Nucleus accumbens (tissue), 56 donors: ENCODE measurements around the gene CCDC27.

ENCODE experiments used
- DNase-seq, 56 donors: peaks; one replicate each; lab custom pipeline; 2025; lab: John Stamatoyannopoulos, UW

The CCDC27 gene

DNA sequence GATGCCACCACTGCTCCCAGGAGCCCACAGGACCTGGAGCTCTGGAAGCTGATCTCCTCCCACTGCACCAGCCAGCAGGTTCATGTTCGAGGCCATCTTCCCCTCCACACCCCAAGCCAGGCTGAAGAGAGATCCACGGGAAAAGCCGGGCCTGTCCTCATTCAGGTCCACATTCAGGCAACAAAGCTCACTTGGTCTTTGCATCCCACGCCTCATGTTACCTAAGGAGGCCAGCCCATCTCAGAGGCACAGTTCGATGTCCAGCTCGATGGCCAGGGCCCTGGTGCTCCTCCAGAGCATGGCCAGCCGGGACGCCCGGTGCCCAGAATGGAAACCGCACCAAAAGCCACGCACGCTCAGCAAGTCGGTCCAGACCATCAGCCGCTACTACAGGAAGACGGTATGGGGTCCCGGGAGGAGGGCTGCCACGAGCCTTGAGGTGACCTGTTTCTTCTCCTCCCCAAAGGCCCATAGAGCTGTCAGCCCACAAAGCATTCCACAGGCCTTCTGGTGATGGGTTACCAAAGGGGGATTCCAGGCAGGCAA, at the start of gene CCDC27:
Gene CCDC27 (plus strand): TSS at position 51 of the 546 bp plus-strand sequence. CDS start 32 bp downstream, at position 83.
- DNase-seq, result no peak

DNA sequence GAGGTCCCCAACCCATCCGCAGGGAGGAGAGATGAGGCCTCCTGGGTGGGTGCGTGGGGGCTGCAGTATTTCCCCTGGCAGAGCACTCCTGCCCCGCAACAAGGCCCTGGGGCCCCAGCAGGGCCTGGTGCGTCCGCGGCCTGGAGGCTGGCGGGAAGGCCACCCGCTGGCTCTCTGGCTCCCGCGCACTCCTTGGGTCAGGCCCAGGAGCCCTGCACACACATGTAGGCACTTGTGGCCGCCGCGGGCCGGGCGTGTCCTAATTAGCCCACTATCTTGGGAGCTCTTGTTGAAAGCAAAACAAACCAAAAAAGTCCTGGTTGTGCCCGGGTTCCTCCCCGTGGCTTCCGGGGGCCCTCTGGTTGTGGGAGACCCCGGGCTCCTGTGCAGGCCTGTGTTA, 49.7 kb upstream of the CCDC27 start:
- no peak for DNase-seq

DNA sequence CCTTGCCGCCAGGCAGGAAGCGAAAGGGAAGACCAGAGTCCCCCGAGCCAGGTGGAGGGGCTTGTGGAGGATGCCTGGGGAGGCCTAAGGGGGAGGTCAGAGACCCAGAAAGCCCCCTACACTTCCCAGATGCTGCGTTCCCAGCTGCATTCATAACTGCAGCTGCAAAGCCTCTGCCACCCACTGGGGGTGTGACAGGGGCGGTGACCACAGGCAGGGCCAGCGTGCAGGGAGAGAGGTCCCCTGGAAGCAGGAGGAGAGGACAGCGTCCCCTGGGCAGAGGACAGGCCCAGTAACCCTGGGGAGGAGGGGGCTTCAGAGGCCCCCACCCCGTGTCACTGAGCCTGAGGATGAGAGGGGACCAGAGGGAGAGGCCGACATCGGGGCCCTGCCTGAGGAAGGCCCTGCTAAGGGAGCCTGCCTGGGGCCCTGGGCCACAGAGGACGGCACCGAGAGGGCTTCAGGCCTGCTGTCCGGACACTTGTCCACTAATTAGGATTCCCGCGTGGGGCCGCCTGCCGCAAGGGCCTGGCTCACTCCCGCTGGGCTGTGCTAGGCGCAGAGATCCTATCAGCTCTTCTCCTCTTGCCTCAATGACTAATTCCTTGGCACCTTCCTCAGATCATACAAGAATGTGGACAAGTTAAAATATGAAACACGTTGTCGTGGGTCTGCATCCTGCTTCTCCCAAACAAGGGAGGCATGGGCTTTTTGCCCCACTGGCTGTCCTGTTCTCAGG, 49.1 kb upstream of the CCDC27 start:
- DNase-seq, result no peak

DNA sequence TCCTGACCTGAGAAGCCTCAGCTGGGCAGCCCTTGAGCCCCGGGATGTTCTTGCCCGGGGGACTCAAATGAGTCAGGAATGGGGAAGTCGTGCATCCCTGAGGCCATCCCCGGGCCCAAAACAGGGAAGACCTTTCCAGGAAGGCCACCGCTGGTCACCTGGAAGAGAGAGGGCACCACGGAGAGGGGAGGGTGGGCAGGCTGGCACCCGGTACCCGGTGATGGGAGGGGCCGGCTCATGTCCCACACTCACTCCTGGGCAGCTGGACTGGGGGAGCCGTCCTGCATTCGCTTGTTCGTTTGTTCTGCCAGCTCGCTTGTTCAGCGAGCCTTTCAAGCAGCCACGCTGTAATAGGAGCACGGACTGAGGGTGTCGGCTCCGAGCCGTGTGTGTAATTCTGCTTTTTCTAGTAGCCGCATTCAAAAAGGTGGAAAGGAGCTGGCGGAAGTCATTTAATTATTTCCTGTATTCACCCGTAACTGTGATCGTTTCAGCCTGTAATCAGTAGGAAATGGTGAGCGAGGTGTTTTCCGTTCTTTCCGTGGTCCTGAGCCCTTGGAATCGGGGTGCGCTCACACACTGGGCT, 48.4 kb upstream of the CCDC27 start:
- no peak for DNase-seq

DNA sequence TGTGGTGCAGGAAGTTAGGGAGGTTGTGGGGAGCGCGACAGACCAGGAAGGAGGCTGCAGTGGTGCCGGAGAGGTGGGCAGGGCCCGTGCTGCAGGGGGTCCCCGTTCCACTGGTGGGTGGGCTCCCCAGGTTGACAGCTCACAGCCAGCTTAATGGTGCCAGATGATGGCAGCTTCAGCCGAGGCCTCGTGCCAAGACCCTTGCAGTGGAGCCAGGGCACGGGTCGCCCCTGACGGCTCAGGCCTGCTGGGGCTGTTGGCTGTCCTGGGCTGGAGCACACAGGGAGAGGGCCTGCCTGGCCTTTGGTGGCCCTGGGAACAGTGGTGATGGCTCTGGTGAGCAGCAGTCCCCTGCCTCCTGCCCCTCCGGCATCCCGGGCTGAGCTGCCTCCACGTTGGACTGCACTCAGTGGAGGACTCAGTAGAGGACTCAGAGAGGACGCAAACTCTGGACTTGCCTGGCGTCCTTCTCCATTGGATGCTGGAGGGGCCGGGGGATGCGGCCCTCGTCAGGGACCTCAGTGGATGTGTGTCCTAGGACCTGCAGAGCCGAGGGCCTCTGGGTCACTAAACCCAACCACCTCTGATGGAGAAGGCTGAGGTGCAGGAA, 46.8 kb upstream of the CCDC27 start:
- DNase-seq, result no peak

DNA sequence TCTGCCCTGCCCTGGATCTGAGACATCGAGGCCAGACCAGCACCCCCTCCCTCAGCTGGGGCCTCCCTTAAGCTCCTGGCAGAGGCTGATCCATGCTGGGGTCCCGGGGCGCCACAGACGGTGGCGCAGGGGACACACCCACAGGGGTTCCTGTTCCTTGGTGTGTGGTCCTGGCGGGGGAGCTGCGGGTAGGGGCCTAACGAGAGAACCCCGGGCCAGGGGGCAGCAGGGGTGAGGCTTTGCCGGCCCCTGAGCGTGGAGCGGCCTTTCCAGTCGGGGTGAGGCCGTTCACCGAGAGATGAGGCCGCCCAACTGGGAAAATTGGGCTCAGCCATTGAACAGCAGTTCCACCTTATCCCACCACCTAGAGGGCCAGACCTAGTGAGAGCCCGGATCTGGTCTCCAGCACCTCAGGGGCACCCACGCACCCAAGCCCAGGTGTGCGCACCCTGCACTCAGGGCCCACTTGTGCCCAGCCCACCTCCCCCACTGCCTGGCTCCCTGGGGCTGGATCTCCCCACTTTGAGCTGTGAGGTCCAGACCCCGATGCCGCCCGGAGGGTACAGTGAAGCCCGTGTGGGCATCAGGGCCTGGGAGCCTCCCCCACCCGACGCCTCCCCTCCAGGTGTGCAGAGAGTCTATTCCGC, 45.5 kb upstream of the CCDC27 start:
- DNase-seq, result no peak

DNA sequence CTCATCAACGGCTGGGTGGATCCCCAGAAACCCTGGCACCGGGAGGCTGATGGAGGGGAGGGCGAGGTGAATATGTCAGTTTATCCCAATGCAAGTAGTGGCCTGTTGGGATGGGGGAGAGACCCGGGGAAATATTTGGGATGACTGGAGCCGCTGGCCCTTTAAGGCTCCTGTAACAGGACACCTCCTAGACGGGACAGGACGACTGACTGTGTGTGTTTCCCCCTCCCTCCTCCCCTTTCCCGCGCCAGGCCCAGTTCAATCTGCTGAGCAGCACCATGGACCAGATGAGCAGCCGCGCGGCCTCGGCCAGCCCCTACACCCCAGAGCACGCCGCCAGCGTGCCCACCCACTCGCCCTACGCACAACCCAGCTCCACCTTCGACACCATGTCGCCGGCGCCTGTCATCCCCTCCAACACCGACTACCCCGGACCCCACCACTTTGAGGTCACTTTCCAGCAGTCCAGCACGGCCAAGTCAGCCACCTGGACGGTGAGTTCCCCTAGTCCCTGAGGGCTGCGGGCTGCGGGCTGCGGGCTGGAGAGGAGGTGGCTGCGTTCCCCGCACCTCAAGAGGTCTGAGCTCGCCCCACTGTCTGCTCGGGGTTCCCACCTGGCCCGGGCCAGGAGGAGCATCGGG, 44.8 kb upstream of the CCDC27 start:
- no peak for DNase-seq

DNA sequence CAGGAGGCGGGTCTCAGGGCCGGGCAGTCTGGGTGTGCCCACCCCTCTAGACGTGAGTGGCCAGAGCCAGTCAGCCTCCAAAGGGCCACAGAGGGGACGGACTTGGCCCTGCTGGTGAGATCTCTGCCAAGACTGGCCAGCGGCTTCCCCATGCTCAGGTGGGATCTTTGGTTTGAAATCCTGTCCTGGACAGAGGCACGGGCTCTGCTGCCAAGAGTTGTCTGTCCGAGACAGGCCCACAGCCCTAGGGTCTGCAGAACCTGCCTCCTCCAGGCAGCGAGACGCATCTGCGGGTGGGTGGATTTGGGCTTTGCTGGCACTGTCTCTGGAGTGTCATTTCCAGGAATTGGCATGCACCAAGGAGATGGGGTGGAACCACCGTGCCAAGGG, 44.3 kb upstream of the CCDC27 start:
- no peak for DNase-seq

DNA sequence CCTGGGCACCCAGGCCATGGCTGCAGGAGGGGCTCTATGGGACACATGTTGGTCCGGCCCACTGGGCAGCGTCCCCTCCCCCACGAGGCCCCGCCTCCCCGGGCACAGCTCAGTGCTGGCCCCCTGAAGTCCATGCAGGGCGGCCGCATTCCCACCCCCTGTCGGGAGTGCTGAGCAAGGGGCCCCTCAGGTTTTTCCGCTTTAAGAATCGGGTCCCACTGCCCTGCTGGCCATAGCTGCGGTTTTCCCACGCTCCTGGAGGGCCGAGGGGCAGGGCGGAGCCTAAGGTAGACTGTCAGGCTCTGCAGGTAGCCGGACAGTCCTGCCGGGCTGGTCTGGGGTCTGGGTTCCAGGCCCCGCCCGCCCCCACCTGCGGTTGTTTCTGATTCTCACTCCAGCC, 43.5 kb upstream of the CCDC27 start:
- DNase-seq, result no peak

DNA sequence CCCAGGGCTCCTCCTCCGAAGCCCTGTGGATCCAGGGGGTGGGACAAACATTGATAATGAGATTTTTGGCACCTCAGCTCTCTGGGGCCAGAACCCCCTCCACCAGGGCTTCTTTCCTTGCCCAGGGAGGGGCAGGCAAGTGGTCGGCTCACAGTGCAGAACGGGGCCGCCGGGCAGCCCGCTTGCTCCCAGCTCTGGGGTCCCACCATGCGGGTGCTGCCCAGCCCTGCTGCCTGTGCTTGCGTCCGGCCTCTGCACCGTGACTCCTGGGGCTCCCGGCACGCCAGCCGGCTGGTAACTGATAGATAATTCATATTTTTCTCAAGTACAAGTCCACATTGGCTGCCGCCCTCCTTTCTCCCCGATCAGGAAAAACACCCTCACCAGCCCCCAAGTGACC, 42.0 kb upstream of the CCDC27 start:
- DNase-seq, result no peak

DNA sequence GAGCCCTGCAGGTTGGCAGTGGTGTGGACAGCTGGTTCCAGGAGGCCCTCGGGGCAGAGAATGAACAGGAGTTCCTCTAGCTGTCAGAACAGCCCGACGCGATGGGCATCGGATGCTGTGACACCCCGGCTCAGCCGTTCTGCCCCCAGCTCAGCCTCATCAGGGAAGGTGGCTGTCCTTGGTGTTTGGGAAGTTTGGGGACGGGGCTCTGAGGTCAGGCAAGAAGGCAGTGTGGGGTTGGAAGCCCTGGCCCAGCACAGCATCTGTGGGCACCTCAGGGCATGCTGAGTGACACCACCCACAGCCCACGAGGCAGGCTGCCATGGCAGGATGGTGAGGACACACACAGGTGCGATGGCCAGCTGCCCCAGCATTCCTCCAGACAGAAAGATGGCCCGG, 40.9 kb upstream of the CCDC27 start:
- no peak for DNase-seq

DNA sequence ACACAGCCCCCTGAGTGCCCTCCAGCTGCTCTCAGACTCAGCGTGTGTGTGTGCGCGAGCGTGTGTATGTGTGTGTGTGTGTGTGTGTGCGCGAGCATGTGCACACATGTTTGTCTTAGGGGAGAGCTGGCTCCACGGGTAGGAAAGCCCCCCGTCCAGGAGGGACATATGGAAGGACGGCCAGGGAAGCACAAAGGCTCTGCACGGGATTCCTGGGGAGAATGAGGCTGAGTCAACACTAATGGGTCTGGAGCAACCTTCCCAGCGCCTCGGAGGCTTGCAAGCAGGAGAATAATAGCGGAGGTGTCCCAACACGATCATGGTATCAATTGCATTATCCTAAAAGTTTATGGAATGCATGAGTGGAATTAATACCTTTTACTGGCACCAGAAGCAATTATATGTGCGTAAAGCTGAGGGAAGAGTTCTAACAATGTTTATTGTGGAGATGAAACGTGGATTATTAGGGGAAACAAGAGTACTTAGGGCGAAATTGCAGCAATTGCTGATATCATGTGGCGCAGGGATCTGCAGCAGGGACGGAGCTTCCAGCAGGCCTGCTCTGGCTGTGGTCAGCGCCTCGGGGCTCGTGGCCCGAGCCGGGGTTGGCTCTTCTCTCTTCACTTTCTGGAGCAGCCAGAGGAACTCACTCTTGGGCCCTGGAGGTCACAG, 40.3 kb upstream of the CCDC27 start:
- no peak for DNase-seq

DNA sequence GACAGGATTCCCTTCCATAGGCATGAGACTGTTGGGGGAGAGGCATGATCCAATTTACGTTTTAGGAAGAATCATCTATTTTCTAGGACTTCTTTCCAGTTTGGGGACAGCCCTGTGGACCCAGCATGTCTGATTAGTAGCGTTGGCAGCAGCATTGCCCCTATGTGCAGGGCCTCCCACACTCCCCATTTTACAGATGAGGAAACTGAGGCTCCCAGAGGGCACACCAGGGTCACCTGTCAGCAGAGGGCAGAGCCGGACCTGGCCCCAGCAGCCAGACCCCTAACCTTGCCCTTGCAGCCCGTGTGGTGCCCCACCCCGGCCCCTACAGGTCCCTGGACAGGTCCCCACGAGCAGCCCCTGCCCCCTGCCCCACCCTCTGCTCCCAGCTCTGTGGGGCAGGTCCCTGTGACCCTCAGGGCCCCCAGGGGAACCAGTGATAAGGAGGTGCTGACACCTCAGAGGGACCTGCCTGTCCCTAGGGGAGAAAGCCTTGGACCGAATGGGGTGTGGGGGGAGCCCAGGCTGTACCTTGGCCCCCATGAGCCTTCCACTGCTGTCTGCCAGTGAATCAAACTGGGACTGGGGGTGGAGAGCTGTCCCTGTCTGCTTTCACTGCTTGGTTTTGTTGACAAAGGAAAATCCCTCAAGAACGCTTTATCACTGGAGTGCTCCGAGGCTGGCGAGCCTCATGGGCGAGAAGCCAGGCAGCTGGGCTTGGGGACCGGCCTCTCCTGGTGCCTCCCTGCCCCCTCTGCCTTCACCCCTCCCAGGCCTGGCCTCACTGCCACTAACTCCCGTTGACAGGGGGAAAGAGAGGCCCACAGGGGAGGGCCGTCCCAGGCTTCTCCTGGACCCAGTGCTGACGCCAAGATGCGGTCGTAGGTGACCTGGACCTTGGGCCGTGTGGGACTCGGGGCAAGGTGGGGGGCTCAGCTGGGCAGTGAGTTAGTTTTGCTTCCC, 39.4 kb upstream of the CCDC27 start:
- peak in 55 of 56 donors; percentile 12 to 90 (median 74) for DNase-seq

DNA sequence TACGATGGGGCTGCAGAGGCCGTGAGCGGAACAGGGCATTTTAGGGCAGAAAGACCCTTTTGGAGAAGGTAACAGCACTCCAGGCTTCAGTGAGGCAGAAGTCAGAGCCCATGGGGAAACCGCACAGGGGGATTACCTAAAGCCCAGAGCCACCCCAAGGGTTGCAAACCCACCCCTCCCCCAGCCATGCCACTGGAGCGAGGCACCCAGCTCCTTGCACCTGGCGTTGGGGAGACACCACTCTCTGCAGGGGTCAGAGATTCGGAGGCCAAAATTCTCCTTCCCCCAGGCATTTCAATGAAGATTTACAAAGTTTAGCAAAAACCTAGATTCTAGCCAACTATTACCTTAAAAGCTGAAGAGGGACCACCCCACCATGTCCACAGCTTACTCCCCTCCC, 38.4 kb upstream of the CCDC27 start:
- peak in 2 of 56 donors; percentile 37 to 41 for DNase-seq

DNA sequence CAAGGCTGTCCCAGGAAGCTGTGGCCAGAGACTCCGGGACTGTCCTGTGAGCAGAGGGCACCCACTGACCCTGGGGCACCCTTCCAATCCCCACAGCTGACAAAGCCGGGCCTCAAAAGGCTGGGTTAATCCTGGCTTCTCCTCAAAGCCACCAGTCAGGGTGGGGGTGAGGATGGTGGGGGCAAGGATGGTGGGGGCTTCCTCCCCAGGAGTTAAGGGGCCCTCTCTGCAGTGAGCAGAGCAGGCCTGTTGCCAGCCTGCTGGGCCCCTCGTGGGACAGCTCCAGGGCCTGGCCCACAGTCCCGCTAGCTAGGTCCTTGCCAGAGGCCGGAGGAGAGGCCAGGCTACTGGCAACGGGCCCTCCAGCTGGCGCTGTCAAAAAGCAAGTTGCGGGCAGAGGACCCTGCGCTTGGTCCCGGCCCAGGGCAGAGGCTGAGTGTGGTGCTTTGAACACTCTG, 37.9 kb upstream of the CCDC27 start:
- DNase-seq, result peak in 54 of 56 donors; percentile 14 to 96 (median 81)

DNA sequence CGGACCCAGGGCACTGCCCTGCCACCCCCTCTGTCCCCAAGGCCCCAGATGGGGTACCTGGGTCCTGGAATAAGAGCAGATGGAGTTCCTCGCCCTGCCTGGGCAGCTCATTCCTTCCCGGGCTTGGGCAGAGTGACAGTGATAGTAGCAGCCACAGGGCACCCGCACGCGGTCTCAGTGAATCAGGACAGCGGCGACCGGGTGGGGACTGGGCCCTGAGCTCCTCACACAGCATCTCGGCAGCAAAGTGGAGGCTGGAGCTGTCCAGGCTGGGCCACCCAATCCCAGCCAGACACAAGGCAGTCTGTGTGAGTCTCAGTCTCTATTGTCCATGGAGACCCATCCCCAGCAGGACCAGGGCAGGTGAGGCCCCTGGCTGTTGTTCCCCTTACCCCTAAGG, 37.4 kb upstream of the CCDC27 start:
- peak in 6 of 56 donors; percentile 20 to 57 (median 51) for DNase-seq

DNA sequence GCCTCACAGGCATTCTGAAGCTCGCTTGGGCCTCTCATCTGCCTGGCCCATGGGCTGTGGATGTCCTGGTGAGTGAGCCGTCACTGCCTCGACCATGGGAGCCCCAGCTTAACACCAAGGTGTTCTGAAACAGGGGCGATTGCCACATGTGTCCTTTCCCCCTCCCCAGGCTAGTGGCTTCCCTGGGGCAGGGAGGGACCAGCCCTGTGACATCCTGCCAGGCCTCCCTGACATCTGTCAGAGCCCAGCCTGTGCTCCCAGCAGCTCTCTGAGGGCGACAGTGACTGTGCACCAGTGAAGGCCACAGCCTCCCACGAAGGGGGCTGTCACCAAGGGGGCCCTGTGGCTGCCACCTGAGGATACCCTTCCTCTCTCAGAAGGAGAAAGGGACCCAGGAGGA, 35.9 kb upstream of the CCDC27 start:
- DNase-seq, result peak in 1 of 56 donors; percentile 20

DNA sequence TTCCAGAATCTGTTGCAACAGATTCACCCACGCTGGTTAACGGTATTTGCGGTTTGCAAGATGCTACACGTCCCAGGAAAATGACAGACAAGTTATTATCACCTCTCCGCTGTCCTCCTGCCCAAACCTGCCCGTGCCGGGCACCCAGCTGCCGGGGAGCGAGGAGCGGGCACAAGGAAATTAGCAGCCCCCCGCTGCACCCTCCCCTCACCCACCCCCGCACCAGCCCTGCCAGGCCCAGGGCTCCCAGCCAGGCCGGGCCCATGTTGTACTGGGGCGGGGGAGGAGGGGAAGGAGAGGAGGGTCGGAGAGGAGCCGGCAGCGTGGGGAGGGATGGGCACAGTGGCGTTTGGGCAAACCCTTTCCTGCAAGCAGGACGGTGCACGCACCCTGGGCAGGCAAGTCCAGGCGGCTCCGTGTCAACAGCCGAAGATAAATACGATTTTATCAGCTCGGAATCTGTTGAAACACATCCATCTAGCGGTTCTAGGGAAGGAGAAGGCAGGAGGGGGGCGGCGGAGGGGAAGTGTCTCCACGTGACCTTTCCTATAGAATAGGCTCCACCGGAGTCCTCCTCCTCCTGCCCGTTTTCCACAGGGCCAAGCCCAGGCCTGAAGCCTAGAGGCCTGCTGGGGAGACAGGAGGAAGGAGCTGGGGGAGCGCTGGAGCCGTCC, 35.1 kb upstream of the CCDC27 start:
- peak in 1 of 56 donors; percentile 27 for DNase-seq
